Body of pancreas (tissue), 4 donors: ENCODE data around the gene EP400.

Experiments used
- POLR2A ChIP-seq, 3 donors: fragments of 450-650 bp; IDR thresholded peaks; one replicate each; pipeline ENCODE4 v1.6.1; 2016; ENCODE audit warnings: antibody characterized with exemption in 3 of 3, mild to moderate bottlenecking in 2 of 3
- TF ChIP-seq, protein P1 (sequence below), 7 experiments: fragments of 450-650 bp in 4 of 7; fragments of 200-600 bp in 3 of 7; sonication (generic) in 3 of 7; IDR thresholded peaks; one replicate each; pipeline ENCODE4 v1.5.1; 2016 to 2019; ENCODE audit warnings: antibody characterized with exemption in 7 of 7

DNA sequence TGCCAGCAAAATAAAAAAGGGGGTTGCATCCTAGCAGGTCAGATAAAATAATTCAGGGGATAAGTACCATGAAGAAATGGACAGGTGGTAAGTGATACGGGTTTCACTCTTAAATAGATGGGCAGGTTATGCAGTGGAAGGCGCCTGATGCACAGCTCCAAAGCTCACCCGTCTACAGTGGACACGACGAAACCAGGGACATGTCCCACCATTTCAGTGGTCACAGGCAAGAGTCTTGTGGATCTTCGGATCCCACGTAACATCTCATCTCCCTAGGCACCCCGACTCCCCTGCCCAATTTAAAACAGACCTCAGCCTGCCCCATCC lies 133.8 kb downstream of the EP400 start:
- TF ChIP-seq, protein P1, sequence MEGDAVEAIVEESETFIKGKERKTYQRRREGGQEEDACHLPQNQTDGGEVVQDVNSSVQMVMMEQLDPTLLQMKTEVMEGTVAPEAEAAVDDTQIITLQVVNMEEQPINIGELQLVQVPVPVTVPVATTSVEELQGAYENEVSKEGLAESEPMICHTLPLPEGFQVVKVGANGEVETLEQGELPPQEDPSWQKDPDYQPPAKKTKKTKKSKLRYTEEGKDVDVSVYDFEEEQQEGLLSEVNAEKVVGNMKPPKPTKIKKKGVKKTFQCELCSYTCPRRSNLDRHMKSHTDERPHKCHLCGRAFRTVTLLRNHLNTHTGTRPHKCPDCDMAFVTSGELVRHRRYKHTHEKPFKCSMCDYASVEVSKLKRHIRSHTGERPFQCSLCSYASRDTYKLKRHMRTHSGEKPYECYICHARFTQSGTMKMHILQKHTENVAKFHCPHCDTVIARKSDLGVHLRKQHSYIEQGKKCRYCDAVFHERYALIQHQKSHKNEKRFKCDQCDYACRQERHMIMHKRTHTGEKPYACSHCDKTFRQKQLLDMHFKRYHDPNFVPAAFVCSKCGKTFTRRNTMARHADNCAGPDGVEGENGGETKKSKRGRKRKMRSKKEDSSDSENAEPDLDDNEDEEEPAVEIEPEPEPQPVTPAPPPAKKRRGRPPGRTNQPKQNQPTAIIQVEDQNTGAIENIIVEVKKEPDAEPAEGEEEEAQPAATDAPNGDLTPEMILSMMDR (IDR thresholded peaks at IDR 0.05): no peak
- no peak for TF ChIP-seq POLR2A (IDR thresholded peaks at IDR 0.05)
